ENCODE results near the gene PANX2.
"Not testable (repeated sequence)": the region's sequence is repeated elsewhere in the genome, so short reads cannot be mapped to it uniquely, and the experiment has no call there.

The PANX2 gene

GRCh38 chr22:50134481-50134880, 36.0 kb upstream of the PANX2 start:
- TF ChIP-seq EZH2 (optimal IDR thresholded peaks at IDR 0.05; ENCODE audit: low read depth, low read length), result no peak
- TF ChIP-seq EZH2phosphoT487 (IDR thresholded peaks at IDR 0.05; ENCODE audit: low read length), result no peak
- TF ChIP-seq CTCF (IDR thresholded peaks at IDR 0.05; ENCODE audit: low read length), result no peak
- Histone ChIP-seq H3K27ac (ENCODE audit: low read length) (no peak overlapping the region), H3F3A (ENCODE audit: insufficient read depth, low read length) (peaks cover 5% of the 10 kb centered on the region; the same call in 1 of the 2 replicates), H2AFZ (ENCODE audit: low read length) (no peak overlapping the region), H3K9me3 (replicated peaks; ENCODE audit: insufficient read depth, low read length) (no peaks in the 10 kb centered on the region), H3K4me2 (ENCODE audit: low read depth, low read length) (no peak overlapping the region), H3K4me3 (ENCODE audit: low read length) (no peak overlapping the region), H3K36me3 (replicated peaks; ENCODE audit: insufficient read depth, low read length) (no peaks in the 10 kb centered on the region), H3K9ac (ENCODE audit: low read length) (no peak overlapping the region), H3K27me3 (replicated peaks; ENCODE audit: insufficient read depth, low read length) (peaks cover 3% of the 10 kb centered on the region; the same call in 1 of the 2 replicates), H3K4me1 (ENCODE audit: low read length) (peaks cover 6% of the 10 kb centered on the region; the same call in 1 of the 2 replicates), H3K9me2 (replicated peaks; ENCODE audit: insufficient read depth, low read length) (no peaks in the 10 kb centered on the region), H3K79me2 (ENCODE audit: low read length) (no peaks in the 10 kb centered on the region), H4K20me1 (ENCODE audit: insufficient read depth, low read length) (no peaks in the 10 kb centered on the region)
- no peak for DNase-seq

GRCh38 chr22:50136581-50137015, 33.9 kb upstream of the PANX2 start:
- H3K9ac ChIP-seq (ENCODE audit: low read length), result no peak overlapping the region
- H3K79me2 ChIP-seq (ENCODE audit: low read length), result no peaks in the 10 kb centered on the region
- H3K27me3 ChIP-seq (replicated peaks; ENCODE audit: insufficient read depth, low read length), result peaks cover 3% of the 10 kb centered on the region; the same call in 1 of the 2 replicates
- no peak for DNase-seq
- peaks cover 13% of the 10 kb centered on the region; the same call in 1 of the 2 replicates for H3F3A ChIP-seq (ENCODE audit: insufficient read depth, low read length)
- no peak overlapping the region for H3K4me3 ChIP-seq (ENCODE audit: low read length)
- H3K27ac ChIP-seq (ENCODE audit: low read length), result no peak overlapping the region
- peaks cover 15% of the 10 kb centered on the region for H3K4me1 ChIP-seq (ENCODE audit: low read length)
- H3K9me3 ChIP-seq (replicated peaks; ENCODE audit: insufficient read depth, low read length), result no peaks in the 10 kb centered on the region
- H3K9me2 ChIP-seq (replicated peaks; ENCODE audit: insufficient read depth, low read length), result no peaks in the 10 kb centered on the region
- H2AFZ ChIP-seq (ENCODE audit: low read length), result no peak overlapping the region
- H3K36me3 ChIP-seq (replicated peaks; ENCODE audit: insufficient read depth, low read length), result no peaks in the 10 kb centered on the region
- TF ChIP-seq EZH2phosphoT487 (IDR thresholded peaks at IDR 0.05; ENCODE audit: low read length), result no peak
- TF ChIP-seq EZH2 (optimal IDR thresholded peaks at IDR 0.05; ENCODE audit: low read depth, low read length), result no peak
- TF ChIP-seq CTCF (IDR thresholded peaks at IDR 0.05; ENCODE audit: low read length), result no peak
- H3K4me2 ChIP-seq (ENCODE audit: low read depth, low read length), result no peak overlapping the region
- H4K20me1 ChIP-seq (ENCODE audit: insufficient read depth, low read length), result no peaks in the 10 kb centered on the region

GRCh38 chr22:50137277-50137676, 33.3 kb upstream of the PANX2 start:
- not testable (repeated sequence) for DNase-seq
- H3K4me1 ChIP-seq (ENCODE audit: low read length), result peaks cover 15% of the 10 kb centered on the region

GRCh38 chr22:50138041-50138440, 32.5 kb upstream of the PANX2 start:
- peaks cover 15% of the 10 kb centered on the region for H3K4me1 ChIP-seq (ENCODE audit: low read length)
- peaks cover 13% of the 10 kb centered on the region; the same call in 1 of the 2 replicates for H3F3A ChIP-seq (ENCODE audit: insufficient read depth, low read length)
- H3K9ac ChIP-seq (ENCODE audit: low read length), result no peak overlapping the region
- TF ChIP-seq CTCF (IDR thresholded peaks at IDR 0.05; ENCODE audit: low read length) (no peak), EZH2phosphoT487 (IDR thresholded peaks at IDR 0.05; ENCODE audit: low read length) (no peak), EZH2 (optimal IDR thresholded peaks at IDR 0.05; ENCODE audit: low read depth, low read length) (no peak)
- no peaks in the 10 kb centered on the region for H3K79me2 ChIP-seq (ENCODE audit: low read length)
- peaks cover 3% of the 10 kb centered on the region; the same call in 1 of the 2 replicates for H3K27me3 ChIP-seq (replicated peaks; ENCODE audit: insufficient read depth, low read length)
- no peak overlapping the region for H3K4me3 ChIP-seq (ENCODE audit: low read length)
- no peaks in the 10 kb centered on the region for H4K20me1 ChIP-seq (ENCODE audit: insufficient read depth, low read length)
- H3K4me2 ChIP-seq (ENCODE audit: low read depth, low read length), result no peak overlapping the region
- no peaks in the 10 kb centered on the region for H3K36me3 ChIP-seq (replicated peaks; ENCODE audit: insufficient read depth, low read length)
- DNase-seq, result no peak
- H3K9me3 ChIP-seq (replicated peaks; ENCODE audit: insufficient read depth, low read length), result no peaks in the 10 kb centered on the region
- H3K27ac ChIP-seq (ENCODE audit: low read length), result no peak overlapping the region
- H3K9me2 ChIP-seq (replicated peaks; ENCODE audit: insufficient read depth, low read length), result no peaks in the 10 kb centered on the region
- no peak overlapping the region for H2AFZ ChIP-seq (ENCODE audit: low read length)

More at GRCh38 chr22:50137277-50137676, 33.3 kb upstream of the PANX2 start:
- not testable (repeated sequence) for H3K79me2 ChIP-seq (ENCODE audit: low read length); H3K36me3 ChIP-seq (replicated peaks; ENCODE audit: insufficient read depth, low read length); H3K9ac ChIP-seq (ENCODE audit: low read length); H2AFZ ChIP-seq (ENCODE audit: low read length); H3K27me3 ChIP-seq (replicated peaks; ENCODE audit: insufficient read depth, low read length); H3K9me2 ChIP-seq (replicated peaks; ENCODE audit: insufficient read depth, low read length); H3K27ac ChIP-seq (ENCODE audit: low read length); H3K4me2 ChIP-seq (ENCODE audit: low read depth, low read length); H3K9me3 ChIP-seq (replicated peaks; ENCODE audit: insufficient read depth, low read length); H4K20me1 ChIP-seq (ENCODE audit: insufficient read depth, low read length); H3K4me3 ChIP-seq (ENCODE audit: low read length)
- peaks cover 13% of the 10 kb centered on the region; the same call in 1 of the 2 replicates for H3F3A ChIP-seq (ENCODE audit: insufficient read depth, low read length)

All from MM.1S (cell line).